SW 1271 (cell line): ENCODE measurements around the gene APMAP.

ENCODE experiments used
- DNase-seq, 2 experiments: peaks; one replicate each; lab custom pipeline; 2025; lab: John Stamatoyannopoulos, UW

Gene APMAP

DNA sequence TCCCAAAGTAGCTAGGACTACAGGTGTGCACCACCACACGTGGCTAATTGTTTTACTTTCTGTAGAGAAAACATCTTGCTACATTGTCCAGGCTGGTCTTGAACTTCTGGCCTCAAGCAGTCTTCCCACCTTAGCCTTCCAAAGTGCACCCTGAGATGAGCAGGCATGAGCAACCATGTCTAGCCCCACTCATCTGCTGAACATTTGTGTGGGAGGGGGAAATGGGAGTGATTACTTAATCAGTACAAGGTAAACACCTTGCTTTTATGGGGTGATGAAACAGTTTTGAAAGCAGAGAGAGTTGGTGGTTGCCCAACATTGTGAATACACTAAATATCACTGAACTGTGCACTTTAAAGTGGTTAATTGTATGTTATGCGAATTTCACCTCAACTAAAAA is 5.3 kb downstream of the APMAP start:
- DNase-seq, result no peak

DNA sequence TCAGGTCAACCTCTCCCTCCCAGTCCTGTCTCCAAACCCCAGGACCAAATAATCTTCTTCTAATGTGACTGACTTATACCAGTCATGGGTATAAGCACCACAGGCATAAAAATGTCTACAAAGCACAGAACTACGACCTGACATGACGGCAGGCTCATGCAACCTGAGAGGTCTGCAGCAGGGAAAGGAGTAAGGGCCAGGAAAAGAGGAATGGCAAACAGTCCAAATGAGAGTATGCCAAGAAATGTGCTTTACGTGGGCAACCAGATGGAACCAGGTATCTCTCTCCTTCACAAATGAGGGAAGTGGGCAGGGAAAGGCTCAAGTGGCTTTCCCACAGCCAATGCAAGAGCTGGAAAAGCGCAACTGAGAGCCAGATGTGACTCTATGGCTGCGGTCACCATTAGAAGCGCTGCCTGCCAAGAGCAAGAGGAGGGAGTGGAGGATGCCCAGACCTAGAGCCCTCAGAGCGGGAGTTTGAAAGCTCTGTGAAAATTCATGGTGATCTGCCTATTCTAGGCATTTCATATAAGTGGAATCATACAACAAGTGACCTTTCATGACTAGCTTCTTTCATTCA is 6.0 kb downstream of the APMAP start:
- no peak for DNase-seq

DNA sequence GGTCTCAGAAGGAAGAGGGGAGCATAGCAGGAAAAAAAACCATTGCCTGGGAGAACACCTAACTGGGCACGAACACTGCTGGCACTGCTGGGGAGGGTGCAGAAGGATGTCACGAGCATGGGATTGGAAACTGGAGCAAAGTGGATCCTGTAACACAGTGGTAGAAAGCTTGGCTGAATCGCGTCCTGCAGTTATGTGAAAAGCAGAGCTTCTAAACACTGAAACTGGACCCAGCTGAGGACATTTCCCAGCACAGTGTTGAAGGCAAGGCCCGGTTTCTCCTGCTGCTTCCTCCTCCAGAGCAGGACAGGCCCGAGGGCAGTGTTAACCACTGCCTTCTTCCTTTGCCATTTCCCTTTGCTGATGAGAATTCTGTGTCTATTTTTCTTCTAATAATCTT is 6.7 kb downstream of the APMAP start:
- DNase-seq, result no peak

DNA sequence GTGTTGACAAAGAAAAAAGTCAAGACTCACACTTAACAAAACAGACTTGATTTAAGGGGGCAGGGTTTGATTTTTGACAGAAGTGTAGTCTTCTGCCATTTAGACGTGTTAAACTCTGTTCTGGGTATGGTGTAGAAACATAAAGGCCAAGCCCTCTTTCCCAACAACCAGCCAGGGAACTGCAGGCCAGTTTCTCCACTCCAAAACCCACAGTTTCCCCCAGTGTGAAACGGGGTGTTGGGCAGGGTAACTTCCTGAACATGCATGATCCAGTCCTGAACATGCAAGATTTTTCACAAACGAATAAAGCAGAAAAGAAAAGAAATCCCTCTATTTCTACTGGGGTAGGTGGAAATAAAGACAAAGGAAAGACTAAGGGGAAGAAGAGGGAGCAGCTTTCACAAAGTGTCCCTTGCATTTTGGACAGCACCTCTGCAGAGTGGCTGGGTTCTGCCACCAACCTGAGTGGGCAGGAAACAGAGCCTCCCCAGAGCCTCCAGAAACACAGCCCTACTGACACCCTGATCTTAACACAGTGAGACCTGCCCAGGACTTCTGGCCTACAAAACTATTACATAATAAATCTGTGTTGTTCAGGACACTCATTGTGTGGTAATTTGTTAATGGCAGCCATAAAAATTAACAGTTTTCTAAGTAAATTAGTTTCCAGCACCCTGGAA is 7.5 kb downstream of the APMAP start:
- DNase-seq, result no peak

DNA sequence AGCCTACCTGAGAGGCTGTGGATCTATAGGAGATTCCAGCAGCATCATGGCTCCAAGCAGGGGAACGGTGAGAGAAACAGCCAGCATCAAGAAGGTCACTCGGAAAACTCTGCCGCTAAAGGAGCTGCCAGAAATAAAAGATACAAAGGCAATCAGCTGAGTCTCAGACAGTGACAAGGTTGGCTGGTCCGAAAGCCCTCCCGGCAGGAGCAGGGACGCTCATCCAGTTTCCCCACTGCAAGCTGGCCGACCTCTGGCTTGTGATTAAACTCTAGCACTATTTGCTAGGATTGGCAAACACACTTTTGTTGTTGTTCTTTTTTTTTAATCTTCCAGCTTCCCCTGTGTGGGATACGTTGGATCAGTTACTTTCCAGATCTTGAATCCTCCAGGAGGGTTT is 8.7 kb downstream of the APMAP start:
- no peak for DNase-seq

DNA sequence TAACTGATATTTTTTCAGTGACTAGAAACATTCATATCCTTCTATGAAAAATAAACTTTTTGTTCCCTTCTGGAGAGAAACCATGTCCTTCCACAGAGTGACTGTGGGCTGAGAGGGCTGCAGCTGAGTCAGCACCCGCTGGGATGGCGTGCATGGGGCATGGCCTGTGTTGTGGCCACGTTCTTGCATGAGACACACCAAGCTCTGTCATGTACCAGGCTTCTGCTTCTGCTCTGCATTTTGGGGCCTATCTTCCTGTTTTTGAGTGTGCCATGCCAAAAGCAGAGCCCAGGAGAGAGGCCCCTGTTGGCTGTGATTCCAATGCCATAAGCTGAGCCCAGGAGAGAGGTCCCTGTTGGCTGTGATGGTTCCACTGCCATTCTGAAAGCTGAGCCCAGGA is 10.8 kb downstream of the APMAP start:
- DNase-seq, result no peak

DNA sequence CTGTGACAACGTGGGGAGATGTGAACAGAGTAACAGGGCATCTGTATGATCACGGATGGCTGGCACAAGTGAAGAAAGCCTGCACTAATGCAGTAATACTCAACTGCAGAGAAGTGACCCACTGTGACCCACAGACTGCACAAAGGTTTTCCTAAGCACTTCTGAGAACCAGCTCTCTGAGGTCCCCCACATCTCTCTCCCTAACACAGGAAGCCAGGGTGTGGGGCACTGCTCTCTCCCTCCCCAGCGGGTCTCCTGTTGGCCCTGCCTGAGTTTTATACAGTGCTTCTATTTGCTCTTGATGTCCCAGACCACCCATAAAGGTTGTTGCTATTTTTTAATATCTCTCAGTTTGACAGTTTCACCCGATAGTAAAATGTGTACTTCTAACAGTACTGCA is 11.3 kb downstream of the APMAP start:
- DNase-seq, result no peak

DNA sequence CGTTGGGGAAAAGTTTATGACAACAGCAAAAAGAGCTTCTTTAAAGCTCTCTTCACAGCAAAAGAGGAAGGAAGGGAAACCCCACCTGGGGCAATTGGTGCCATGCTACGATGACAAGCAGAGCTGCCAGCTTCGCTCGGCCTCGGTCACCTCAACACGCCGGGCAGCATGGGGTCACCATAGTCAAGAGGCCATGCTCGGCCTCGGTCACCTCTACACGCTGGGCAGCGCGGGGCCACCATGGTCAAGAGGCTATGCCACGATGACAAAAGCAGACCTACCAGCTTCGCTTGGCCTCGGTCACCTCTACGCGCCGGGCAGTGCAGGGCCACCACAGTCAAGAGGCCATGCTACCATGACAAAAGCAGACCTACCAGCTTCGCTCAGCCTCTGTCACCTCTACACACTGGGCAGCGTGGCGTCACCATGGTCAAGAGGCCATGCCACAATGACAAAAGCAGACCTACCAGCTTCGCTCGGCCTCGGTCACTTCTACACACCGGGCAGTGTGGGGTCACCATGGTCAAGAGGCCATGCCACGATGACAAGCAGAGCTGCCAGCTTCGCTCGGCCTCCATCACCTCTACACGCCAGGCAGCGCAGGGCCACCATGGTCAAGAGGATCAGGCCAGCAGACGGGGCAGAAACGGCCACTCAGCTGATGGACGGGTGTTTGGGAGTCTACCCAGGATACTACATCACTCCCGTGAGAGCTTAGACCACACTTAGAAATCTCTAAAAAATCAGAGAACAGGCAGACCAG is 12.1 kb downstream of the APMAP start:
- DNase-seq, result no peak

DNA sequence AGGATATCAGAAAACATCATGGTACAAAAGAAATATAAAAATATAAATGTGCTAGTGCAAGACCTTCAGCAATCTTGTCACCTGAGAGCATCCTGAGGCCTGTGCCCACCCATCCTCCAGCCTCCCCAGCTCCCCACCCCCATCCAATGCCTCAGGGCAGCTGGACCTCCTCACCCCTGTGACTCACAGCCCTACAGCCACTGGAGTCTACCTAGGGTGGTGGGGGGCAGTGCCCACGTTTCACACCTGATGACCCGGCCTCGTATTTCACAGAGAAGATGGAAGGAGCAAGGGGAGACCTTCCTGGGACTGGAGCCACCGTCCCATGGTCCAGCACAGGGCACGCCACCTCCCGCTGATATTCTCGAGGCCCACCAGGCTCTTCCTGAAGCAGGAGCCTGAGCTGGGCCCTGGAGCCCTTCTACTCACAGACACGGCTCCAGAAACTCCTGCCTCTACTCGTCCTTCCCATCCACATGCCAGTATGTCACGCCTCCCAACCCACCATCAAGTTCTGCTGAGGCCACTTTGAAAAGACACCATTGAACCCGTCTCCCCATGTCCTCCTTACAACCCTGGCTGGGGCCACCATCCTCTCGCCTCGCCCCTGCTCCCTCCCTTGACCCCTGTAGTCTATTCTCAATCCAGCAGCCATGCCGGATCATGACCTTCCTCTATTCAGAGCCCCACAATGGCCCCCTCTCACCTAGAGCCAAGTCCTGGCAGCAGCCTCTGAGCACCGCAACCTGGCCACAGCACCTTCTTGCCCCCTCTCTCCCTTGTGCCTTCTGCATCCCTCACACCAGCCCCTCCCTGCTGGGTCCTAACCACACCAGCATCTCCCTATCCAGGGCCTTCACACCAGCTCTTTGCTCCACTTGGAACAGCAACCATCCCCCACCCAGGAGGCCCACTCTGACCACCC is 13.3 kb downstream of the APMAP start:
- DNase-seq, result no peak

DNA sequence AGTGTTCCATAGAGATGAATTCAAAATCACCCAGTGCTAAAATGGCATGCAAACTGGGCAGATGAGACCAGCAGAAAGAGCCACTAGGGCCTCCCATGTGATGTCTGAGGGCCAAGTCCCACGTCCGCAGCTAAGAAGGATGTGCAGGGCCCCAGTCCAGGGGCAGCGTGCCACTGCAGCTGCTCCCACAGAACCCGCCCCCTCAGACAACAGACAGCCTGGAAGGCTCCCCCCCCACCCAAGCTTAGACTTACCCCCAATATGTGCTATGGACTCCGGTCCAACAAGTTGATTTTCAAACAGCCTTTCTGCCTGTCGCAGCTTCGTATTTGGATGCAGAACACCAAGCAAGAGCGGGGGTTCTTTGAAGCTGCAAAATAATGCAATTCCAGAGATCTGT is 14.0 kb downstream of the APMAP start:
- DNase-seq, result no peak

DNA sequence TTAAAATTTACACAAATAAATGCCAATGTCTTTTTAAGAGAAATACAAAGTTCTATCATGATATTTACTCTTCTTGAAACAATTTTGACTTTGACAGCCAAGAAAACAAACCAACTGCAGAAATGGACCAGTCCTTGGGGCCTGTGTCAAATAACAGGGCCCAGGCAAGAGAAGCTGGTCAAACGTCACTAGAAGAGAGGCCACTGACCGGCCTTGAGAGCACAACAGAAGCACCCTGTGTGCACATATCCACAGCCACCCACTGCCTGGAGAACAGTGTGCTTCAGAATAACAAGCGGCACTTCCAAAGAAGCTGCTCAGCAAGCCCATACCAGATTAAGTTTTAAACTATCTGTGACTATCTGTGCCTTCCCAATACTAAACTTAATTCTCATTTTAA is 14.8 kb downstream of the APMAP start:
- no peak for DNase-seq

DNA sequence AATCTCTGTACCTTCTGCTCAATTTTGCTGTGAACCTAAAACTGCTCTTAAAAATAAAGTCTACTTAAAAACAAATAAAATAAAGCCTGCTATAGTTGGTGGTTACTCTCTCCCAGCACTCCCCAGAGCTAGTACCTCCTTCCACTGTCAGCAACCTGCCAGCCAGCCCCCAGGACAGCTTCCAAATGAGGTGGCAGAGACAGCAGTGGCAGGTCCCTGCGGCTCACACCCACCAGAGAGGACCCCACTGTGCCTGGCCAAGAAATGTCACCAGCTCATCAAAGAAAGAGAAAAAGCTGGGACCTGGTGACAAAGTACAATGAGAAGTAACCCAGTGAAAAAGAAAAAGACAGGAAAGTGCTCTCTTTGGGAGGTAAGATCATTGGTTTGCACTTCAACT is 15.2 kb downstream of the APMAP start:
- no peak for DNase-seq

DNA sequence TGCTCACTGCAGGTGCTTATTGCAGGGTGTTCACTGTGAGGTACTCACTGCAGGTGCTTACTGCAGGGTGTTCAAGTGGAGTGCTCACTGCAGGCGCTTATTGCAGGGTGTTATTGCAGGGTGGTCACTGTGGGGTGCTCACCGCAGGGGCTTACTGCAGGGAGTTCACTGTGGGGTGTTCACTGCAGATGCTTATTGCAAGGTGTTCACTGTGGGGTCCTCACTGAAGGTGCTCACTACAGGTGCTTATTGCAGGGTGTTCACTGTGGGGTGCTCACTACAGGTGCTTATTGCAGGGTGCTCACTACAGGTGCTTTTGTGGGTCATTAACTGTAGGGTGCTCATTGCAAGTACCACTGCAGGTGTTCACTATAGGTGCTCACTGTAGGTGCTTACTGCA is 20.2 kb downstream of the APMAP start:
- no peak for DNase-seq

DNA sequence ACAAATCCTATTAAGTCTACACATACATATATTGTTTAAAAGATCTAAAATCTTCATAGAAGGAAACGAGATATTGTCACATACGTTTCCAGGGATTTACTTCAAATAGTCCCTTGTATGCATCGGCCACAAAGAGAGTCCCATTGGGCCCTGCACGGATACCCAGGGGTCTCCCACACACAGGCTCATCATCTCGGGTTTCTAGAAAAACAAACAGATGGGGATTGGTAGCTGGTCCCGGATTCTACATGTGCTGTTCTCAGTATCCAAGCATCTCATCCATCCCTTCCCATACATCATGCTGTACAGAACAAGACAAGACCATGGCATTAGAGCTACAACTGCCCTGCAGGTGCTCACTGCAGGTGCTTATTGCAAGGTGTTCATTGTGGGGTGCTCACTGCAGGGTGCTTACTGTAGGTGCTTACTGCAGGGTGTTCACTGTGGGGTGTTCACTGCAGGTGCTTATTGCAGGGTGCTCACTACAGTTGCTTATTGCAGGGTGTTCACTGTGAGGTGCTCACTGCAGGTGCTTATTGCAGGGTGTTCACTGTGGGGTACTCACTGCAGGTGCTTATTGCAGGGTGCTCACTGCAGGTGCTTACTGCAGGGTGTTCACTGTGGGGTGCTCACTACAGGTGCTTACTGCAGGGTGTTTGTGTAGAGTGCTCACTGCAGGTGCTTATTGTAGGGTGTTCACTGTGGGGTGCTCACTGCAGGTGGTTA is 21.0 kb downstream of the APMAP start:
- no peak for DNase-seq

DNA sequence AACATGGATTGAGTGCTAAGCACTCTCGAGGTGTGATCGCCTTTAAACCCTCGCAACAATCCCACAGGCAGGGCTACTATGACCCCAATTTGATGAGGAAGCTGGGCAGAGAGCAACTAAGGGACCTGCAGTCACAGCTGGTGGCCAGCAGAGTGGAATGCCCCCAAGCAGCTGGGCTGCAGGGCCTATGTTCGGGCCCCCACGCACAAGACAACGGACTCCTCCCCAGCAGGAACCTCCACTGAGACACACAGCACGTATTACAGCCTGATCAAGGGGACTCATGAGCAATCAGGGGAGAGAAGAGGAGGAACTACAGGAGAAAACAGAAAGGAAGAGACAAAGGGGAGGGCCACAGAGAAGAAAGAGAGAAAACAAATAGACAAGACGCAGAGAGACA is 21.8 kb downstream of the APMAP start:
- DNase-seq, result no peak

DNA sequence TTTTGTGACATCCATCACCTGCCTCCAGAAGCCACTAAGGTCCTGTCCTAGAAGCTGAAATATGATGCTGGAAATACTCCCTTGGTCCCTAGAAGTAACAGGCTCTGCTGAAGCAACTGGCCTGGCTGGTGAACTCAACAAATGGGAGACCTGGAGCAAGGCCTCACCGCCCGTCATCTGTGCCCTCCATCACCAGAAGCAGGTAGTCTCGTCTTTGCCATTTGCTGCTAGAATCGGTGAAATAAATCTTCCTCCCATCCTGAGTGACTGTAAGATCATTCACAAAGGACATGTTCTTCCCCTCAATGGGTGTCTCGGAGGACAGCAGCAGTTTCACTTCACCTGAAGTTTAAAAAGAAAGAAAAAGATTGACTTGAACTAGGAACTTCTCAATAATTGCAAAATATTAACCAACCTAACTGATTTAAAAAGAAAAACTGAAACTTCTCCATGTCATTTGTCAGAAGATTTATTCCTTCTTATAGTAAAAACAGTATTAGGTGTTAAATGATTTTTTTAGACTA is 22.5 kb downstream of the APMAP start:
- DNase-seq, result no peak

DNA sequence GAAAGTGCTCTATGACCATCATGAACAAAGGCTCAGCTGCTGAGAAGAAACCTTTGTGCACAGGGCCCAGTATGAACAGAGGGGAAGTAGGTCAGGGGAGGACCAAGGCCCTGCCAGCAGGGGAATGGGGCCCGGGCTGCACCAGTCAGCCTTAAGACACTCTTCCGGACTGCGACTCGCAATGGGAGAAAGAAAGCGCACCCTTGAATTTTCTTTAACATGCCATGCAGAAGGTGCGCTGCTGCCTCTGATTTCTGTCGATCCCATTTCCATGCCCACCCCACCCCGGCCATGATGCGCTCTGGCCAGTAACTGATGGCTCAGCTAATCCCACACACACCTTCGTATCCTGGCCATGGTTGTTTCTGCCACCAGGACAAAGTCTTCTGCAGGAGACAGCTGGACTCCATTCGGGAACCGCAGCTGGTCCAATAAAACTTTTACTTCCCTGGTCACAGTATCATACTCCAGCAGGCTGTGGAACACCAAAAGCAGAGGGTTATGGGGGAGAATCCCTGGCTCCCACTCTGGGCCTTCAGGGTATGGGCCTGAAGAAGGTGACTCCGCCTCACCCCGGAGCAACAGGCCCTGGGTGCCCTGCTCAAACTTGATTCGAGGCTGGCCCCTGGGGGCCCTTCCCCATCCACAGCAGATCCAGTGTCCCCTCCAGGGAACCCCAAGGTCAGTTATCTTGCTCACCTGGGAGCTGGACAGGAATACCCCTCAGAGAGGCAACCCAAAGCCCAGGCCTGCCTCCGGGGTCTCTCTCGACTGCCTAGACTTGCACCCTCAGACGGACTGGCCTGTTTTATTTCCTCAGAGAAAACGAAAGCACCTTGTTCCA is 23.1 kb downstream of the APMAP start:
- no peak for DNase-seq

DNA sequence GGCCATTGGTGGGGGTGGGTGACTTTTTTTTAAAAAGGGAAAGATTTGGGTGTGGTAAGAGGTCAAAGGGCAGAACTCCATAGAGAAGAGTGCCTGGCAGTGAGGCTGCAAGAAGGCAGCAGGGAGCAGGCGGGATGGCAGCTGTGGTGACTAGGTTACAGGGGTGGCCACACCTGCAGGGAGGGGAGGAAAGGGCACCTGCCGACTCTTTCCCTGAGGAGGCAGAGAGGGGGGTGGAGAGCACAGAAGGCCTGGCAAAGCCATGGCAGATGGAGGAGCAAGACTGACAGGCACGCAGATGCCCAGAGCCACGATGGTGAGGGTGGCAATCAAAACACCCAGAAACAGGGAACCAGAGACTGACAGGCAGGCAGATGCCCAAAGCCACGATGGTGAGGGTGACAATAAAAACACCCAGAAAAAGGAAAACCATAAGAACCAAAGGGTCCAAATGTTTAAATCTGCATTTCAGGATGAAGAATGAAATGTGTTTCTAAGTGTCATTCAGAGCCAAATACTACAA is 24.2 kb downstream of the APMAP start:
- DNase-seq, result no peak

DNA sequence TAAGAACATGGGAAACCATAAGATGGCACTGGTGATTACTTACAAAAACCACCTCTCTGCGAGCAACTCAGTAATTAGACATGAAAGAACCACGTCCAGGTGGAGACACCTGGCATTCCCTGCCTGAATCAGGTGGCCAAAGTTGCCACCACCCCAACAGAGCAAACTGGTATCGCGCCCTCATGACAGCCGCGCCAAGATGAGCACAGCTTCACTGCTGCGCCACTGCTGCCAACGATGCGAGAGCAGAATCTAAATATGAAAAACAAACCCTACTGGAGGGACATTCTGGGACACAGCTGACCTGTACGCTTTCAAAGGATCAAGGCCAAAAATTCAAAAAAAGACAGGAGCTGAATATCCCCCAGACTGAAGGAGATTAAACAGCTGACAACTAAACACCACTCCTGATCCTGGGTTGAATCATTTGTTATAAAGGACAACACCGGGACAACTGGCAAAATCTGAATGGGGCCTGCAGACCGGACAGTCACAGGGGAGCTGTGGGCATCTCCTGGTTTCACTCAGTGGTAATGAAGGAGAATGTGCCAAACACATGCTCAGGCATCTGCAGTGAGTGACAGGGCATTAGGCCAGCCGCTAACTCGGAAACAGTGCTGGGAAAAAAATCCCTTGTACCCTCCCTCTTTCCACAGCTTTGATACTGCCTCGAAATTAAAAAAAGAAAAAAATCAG is 26.1 kb downstream of the APMAP start:
- no peak for DNase-seq
